Trophoblast cell (in vitro differentiated cells and primary cell): Measurements from ENCODE around the gene CEP85.
"Not testable (repeated sequence)": the region's sequence is repeated elsewhere in the genome, so short reads cannot be mapped to it uniquely, and the experiment has no call there.

Experiments used
- DNase-seq, 2 donors: peaks; one replicate each; pipeline ENCODE4 v3.0.0-alpha.2; 2016
- H2AFZ ChIP-seq: 2 replicates; pipeline ENCODE4 v1.6.1; 2013; ENCODE audit warnings: low read length, moderate library complexity, mild to moderate bottlenecking; ENCODE audit not compliant: insufficient read depth, poor library complexity
- H2AK5ac ChIP-seq: 2 replicates; pipeline ENCODE4 v1.6.1; 2013; ENCODE audit warnings: mild to moderate bottlenecking, low read length
- H2BK120ac ChIP-seq: 2 replicates; pipeline ENCODE4 v1.6.1; 2013; ENCODE audit warnings: low read length, mild to moderate bottlenecking, moderate library complexity; ENCODE audit not compliant: insufficient read depth, poor library complexity
- H2BK12ac ChIP-seq: 2 replicates; pipeline ENCODE4 v1.6.1; 2013; ENCODE audit warnings: mild to moderate bottlenecking, low read length, moderate library complexity
- H2BK5ac ChIP-seq: 2 replicates; pipeline ENCODE4 v1.6.1; 2013; ENCODE audit warnings: low read length, low read depth, moderate library complexity, mild to moderate bottlenecking; ENCODE audit not compliant: poor library complexity
- H3K14ac ChIP-seq: 2 replicates; pipeline ENCODE4 v1.6.1; 2013; ENCODE audit warnings: mild to moderate bottlenecking, low read length
- H3K18ac ChIP-seq: 2 replicates; pipeline ENCODE4 v1.6.1; 2013; ENCODE audit warnings: mild to moderate bottlenecking, low read length
- H3K23ac ChIP-seq: 2 replicates; pipeline ENCODE4 v1.6.1; 2013; ENCODE audit warnings: low read length
- H3K27ac ChIP-seq: 2 replicates; pipeline ENCODE4 v1.5.1; 2013; ENCODE audit warnings: low read depth, mild to moderate bottlenecking, inconsistent platforms, low read length, moderate library complexity
- H3K27me3 ChIP-seq: 2 replicates; pipeline ENCODE4 v1.6.1; 2013; ENCODE audit warnings: inconsistent platforms, mild to moderate bottlenecking, low read length, moderate library complexity; ENCODE audit not compliant: insufficient read depth
- H3K36me3 ChIP-seq, 2 experiments: 1 replicate in 1 of 2; 2 replicates in 1 of 2; pipeline ENCODE4 v1.6.1; 2013; ENCODE audit warnings: low read length in 2 of 2, mild to moderate bottlenecking in 2 of 2, moderate library complexity in 1 of 2; ENCODE audit not compliant: insufficient read depth in 2 of 2, control insufficient read depth in 1 of 2
- H3K4ac ChIP-seq: 2 replicates; pipeline ENCODE4 v1.6.1; 2013; ENCODE audit warnings: low read depth, mild to moderate bottlenecking, low read length, moderate library complexity
- H3K4me1 ChIP-seq, 2 experiments: 1 replicate in 1 of 2; 2 replicates in 1 of 2; pipeline ENCODE4 v1.6.1; 2013; ENCODE audit warnings: low read length in 2 of 2, mild to moderate bottlenecking in 2 of 2, moderate library complexity in 1 of 2; ENCODE audit not compliant: insufficient read depth in 2 of 2, control insufficient read depth in 1 of 2
- H3K4me2 ChIP-seq: 2 replicates; pipeline ENCODE4 v1.6.1; 2013; ENCODE audit warnings: inconsistent platforms, mild to moderate bottlenecking, low read length, moderate library complexity
- H3K4me3 ChIP-seq: 2 replicates; pipeline ENCODE4 v1.5.1; 2013; ENCODE audit warnings: mild to moderate bottlenecking, low read depth, low read length, inconsistent platforms
- H3K79me1 ChIP-seq: one replicate; pipeline ENCODE4 v1.6.1; 2013; ENCODE audit warnings: low read length
- H3K79me2 ChIP-seq: 2 replicates; pipeline ENCODE4 v1.6.1; 2013; ENCODE audit warnings: low read length, mild to moderate bottlenecking; ENCODE audit not compliant: control insufficient read depth, insufficient read depth, poor library complexity
- H3K9ac ChIP-seq: 2 replicates; pipeline ENCODE4 v1.6.1; 2013; ENCODE audit warnings: mild to moderate bottlenecking, low read length
- H3K9me3 ChIP-seq: 2 replicates; pipeline ENCODE4 v1.6.1; 2013; ENCODE audit warnings: low read depth, mild to moderate bottlenecking, control low read depth, inconsistent platforms, low read length; ENCODE audit not compliant: insufficient read depth
- H4K12ac ChIP-seq: 2 replicates; pipeline ENCODE4 v1.6.1; 2013; ENCODE audit warnings: low read depth, mild to moderate bottlenecking, low read length, moderate library complexity
- H4K8ac ChIP-seq: 2 replicates; pipeline ENCODE4 v1.6.1; 2013; ENCODE audit warnings: low read depth, mild to moderate bottlenecking, low read length, moderate library complexity
- H4K91ac ChIP-seq: one replicate; pipeline ENCODE4 v1.6.1; 2013; ENCODE audit warnings: low read depth, mild to moderate bottlenecking, low read length, moderate library complexity
- WGBS: extraction: QIAGEN DNeasy Blood & Tissue Kit; methylation state at CpG from one replicate; pipeline ENCODE4 v1.1.7; 2013; ENCODE audit warnings: missing lambda C conversion rate; ENCODE audit not compliant: insufficient read length, insufficient coverage; ENCODE audit errors: extremely low coverage; 5-methylcytosine and 5-hydroxymethylcytosine counted together

The CEP85 gene

DNA sequence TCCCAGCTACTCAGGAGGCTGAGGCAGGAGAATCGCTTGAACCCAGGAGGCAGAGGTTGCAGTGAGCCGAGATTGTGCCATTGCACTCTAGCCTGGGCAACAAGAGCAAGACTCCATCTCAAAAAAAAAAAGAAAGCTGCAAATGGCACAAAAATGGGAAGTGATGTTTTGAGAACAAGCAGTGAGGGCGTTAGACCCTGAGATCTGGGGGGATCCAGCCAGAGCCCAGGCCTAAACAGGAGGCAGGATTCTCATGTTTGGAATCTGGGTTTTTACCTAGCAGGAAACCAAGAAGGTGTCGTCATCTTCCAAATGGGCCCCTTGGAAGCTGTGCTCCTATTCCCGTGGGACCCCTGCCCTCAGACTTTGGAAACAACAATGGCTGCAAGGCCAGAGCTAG, 58.7 kb downstream of the CEP85 start:
- not testable (repeated sequence) for H3K9me3 ChIP-seq, H3K14ac ChIP-seq, H2AFZ ChIP-seq, H4K8ac ChIP-seq, H2BK5ac ChIP-seq, H3K36me3 ChIP-seq, H3K9ac ChIP-seq, H3K27ac ChIP-seq, H2BK12ac ChIP-seq, H3K4ac ChIP-seq, H2BK120ac ChIP-seq, H4K12ac ChIP-seq, H3K4me3 ChIP-seq, H3K79me2 ChIP-seq, H3K23ac ChIP-seq, H3K4me2 ChIP-seq, H3K18ac ChIP-seq, H4K91ac ChIP-seq, H2AK5ac ChIP-seq, H3K79me1 ChIP-seq, H3K27me3 ChIP-seq, DNase-seq
- no CpG with 5 or more reads among the region's 5 CpGs for WGBS
- H3K4me1 ChIP-seq: peaks cover 4 to 17% of the 10 kb centered on the region in 2 experiments

GRCh38 chr1:26293911-26294463, 60.0 kb downstream of the CEP85 start:
- Histone ChIP-seq H3K79me2 (no peaks in the 10 kb centered on the region), H3K9me3 (no peaks in the 10 kb centered on the region), H2BK120ac (no peak overlapping the region), H4K8ac (no peak overlapping the region), H3K27ac (no peak overlapping the region), H3K18ac (no peak overlapping the region), H3K36me3 (peaks cover 1 to 7% of the 10 kb centered on the region in 2 experiments), H3K4me2 (no peak overlapping the region), H4K12ac (no peak overlapping the region), H4K91ac (no peak overlapping the region), H3K4me1 (peaks cover 7 to 23% of the 10 kb centered on the region in 2 experiments), H3K23ac (no peak overlapping the region), H3K4me3 (no peak overlapping the region), H3K4ac (no peak overlapping the region), H2AFZ (no peak overlapping the region), H3K79me1 (peaks cover 7% of the 10 kb centered on the region), H2BK12ac (no peak overlapping the region), H2AK5ac (no peak overlapping the region), H3K14ac (no peak overlapping the region), H2BK5ac (no peak overlapping the region), H3K9ac (no peak overlapping the region), H3K27me3 (no peaks in the 10 kb centered on the region)
- WGBS: no CpG with 5 or more reads among the region's 11 CpGs
- peak in 1 of 2 donors; percentile 29 for DNase-seq

GRCh38 chr1:26295194-26296138, 61.5 kb downstream of the CEP85 start:
- Histone ChIP-seq H2AFZ (no peak overlapping the region), H3K4ac (no peak overlapping the region), H3K4me1 (peaks cover 7 to 22% of the 10 kb centered on the region in 2 experiments), H3K9me3 (no peaks in the 10 kb centered on the region), H3K14ac (no peak overlapping the region), H3K27me3 (no peaks in the 10 kb centered on the region), H2BK5ac (no peak overlapping the region), H3K4me2 (no peak overlapping the region), H4K12ac (no peak overlapping the region), H3K18ac (no peak overlapping the region), H3K9ac (no peak overlapping the region), H3K4me3 (no peak overlapping the region), H3K79me2 (no peaks in the 10 kb centered on the region), H3K36me3 (peaks cover 1 to 7% of the 10 kb centered on the region in 2 experiments), H3K23ac (no peak overlapping the region), H4K8ac (no peak overlapping the region), H2BK120ac (no peak overlapping the region), H2AK5ac (no peak overlapping the region), H3K79me1 (peaks cover 7% of the 10 kb centered on the region), H2BK12ac (no peak overlapping the region), H3K27ac (no peak overlapping the region), H4K91ac (no peak overlapping the region)
- no CpG with 5 or more reads among the region's 22 CpGs for WGBS
- peak in 1 of 2 donors; percentile 47 for DNase-seq

- no CpG with 5 or more reads among the region's 16 CpGs for WGBS
- Histone ChIP-seq H3K36me3 (peaks cover 1 to 7% of the 10 kb centered on the region in 2 experiments), H4K12ac (no peak overlapping the region), H3K14ac (no peak overlapping the region), H3K4me2 (no peak overlapping the region), H3K4me3 (no peak overlapping the region), H3K79me2 (no peaks in the 10 kb centered on the region), H3K79me1 (peaks cover 7% of the 10 kb centered on the region), H2AK5ac (no peak overlapping the region), H3K27me3 (no peaks in the 10 kb centered on the region), H3K4me1 (peaks cover 3 to 16% of the 10 kb centered on the region in 2 experiments), H3K9ac (no peak overlapping the region), H2BK12ac (no peak overlapping the region), H3K23ac (no peak overlapping the region), H2BK120ac (no peak overlapping the region), H4K91ac (peak overlapping the region; percentile 45), H3K18ac (no peak overlapping the region), H3K27ac (no peak overlapping the region), H2AFZ (no peak overlapping the region), H4K8ac (no peak overlapping the region), H3K4ac (no peak overlapping the region), H2BK5ac (no peak overlapping the region), H3K9me3 (no peaks in the 10 kb centered on the region)
- DNase-seq: peak; percentile 80 to 83
These were observed 62.5 kb downstream of the CEP85 start for GRCh38 chr1:26296340-26297056.
